ENCODE data around the gene USF2.

- TF ChIP-seq, protein P1, sequence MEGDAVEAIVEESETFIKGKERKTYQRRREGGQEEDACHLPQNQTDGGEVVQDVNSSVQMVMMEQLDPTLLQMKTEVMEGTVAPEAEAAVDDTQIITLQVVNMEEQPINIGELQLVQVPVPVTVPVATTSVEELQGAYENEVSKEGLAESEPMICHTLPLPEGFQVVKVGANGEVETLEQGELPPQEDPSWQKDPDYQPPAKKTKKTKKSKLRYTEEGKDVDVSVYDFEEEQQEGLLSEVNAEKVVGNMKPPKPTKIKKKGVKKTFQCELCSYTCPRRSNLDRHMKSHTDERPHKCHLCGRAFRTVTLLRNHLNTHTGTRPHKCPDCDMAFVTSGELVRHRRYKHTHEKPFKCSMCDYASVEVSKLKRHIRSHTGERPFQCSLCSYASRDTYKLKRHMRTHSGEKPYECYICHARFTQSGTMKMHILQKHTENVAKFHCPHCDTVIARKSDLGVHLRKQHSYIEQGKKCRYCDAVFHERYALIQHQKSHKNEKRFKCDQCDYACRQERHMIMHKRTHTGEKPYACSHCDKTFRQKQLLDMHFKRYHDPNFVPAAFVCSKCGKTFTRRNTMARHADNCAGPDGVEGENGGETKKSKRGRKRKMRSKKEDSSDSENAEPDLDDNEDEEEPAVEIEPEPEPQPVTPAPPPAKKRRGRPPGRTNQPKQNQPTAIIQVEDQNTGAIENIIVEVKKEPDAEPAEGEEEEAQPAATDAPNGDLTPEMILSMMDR (IDR thresholded peaks at IDR 0.05): no peak
- TF ChIP-seq POLR2A (IDR thresholded peaks at IDR 0.05) (no peak), POLR2AphosphoS5 (IDR thresholded peaks at IDR 0.05) (no peak), EP300 (IDR thresholded peaks at IDR 0.05) (no peak)
Observed at GRCh38 chr19:35301961-35302360, 33.2 kb downstream of the USF2 start.

Data from gastroesophageal sphincter (tissue), 3 donors.